A549 (cell line): ENCODE measurements around the gene MINAR1.

ENCODE experiments used
- EP300 ChIP-seq, 2 experiments: fragments of >200 bp; sonication (Bioruptor Twin); formaldehyde crosslinking; IDR thresholded peaks; 2 replicates in 1 of 2; 3 replicates in 1 of 2; pipeline ENCODE4 v1.6.1; 2016 to 2017
- FOSB ChIP-seq: fragments of 250-450 bp; sonication (Bioruptor Pico); IDR thresholded peaks from 2 replicates; pipeline ENCODE4 v1.5.0; 2020; ENCODE audit warnings: mild to moderate bottlenecking, moderate library complexity
- HDAC2 ChIP-seq: fragments of 200-600 bp; sonication (generic); IDR thresholded peaks from 2 replicates; pipeline ENCODE4 v1.6.1; 2016
- JUNB ChIP-seq: fragments of >200 bp; sonication (Bioruptor Twin); formaldehyde crosslinking; IDR thresholded peaks from 2 replicates; pipeline ENCODE4 v1.6.1; 2016
- MAX ChIP-seq: IDR thresholded peaks from 2 replicates; pipeline ENCODE4 v1.6.1; 2012
- MAZ ChIP-seq: fragments of 150-350 bp; IDR thresholded peaks from 2 replicates; pipeline ENCODE4 v1.6.1; 2014; ENCODE audit warnings: antibody characterized with exemption, low read depth, low read length, borderline replicate concordance
- MYC ChIP-seq: IDR thresholded peaks from 2 replicates; pipeline ENCODE4 v1.6.1; 2012; ENCODE audit warnings: mild to moderate bottlenecking, inconsistent platforms, low read length, improper control_type of control experiment, borderline replicate concordance
- NR3C1 ChIP-seq: fragments of >200 bp; sonication (Bioruptor Twin); formaldehyde crosslinking; IDR thresholded peaks from 3 replicates; pipeline ENCODE4 v1.6.1; 2017
- RAD21 ChIP-seq, 2 experiments: fragments of >200 bp in 1 of 2; sonication (Bioruptor Twin) in 1 of 2; formaldehyde crosslinking in 1 of 2; IDR thresholded peaks in 1 of 2; conservative IDR thresholded peaks in 1 of 2; 2 replicates in 1 of 2; 3 replicates in 1 of 2; pipeline ENCODE4 v1.6.1; 2012 to 2018; ENCODE audit warnings: inconsistent platforms in 1 of 2
- RCOR1 ChIP-seq: fragments of 150-350 bp; IDR thresholded peaks from 2 replicates; pipeline ENCODE4 v1.6.1; 2014; ENCODE audit warnings: antibody characterized with exemption, low read length, low read depth
- RFX5 ChIP-seq: fragments of 450-650 bp; IDR thresholded peaks from 2 replicates; pipeline ENCODE4 v1.7.1; 2014; ENCODE audit warnings: antibody characterized with exemption, mild to moderate bottlenecking, moderate library complexity
- SMC3 ChIP-seq: fragments of >200 bp; sonication (Bioruptor Twin); formaldehyde crosslinking; IDR thresholded peaks from 3 replicates; pipeline ENCODE4 v1.6.1; 2018; ENCODE audit warnings: inconsistent platforms
- TF ChIP-seq, protein P1 (sequence below): fragments of >200 bp; sonication (Bioruptor Twin); formaldehyde crosslinking; IDR thresholded peaks from 3 replicates; pipeline ENCODE4 v1.5.1; 2016
- TF ChIP-seq, protein P2 (sequence below): fragments of 200-600 bp; sonication (generic); IDR thresholded peaks from 2 replicates; pipeline ENCODE4 v1.6.1; 2016; ENCODE audit warnings: antibody characterized with exemption, mild to moderate bottlenecking, moderate library complexity

GRCh38 chr15:79463781-79464270, 31.7 kb downstream of the MINAR1 start:
- no peak for TF ChIP-seq MYC
- TF ChIP-seq RFX5: no peak
- TF ChIP-seq, protein P1, sequence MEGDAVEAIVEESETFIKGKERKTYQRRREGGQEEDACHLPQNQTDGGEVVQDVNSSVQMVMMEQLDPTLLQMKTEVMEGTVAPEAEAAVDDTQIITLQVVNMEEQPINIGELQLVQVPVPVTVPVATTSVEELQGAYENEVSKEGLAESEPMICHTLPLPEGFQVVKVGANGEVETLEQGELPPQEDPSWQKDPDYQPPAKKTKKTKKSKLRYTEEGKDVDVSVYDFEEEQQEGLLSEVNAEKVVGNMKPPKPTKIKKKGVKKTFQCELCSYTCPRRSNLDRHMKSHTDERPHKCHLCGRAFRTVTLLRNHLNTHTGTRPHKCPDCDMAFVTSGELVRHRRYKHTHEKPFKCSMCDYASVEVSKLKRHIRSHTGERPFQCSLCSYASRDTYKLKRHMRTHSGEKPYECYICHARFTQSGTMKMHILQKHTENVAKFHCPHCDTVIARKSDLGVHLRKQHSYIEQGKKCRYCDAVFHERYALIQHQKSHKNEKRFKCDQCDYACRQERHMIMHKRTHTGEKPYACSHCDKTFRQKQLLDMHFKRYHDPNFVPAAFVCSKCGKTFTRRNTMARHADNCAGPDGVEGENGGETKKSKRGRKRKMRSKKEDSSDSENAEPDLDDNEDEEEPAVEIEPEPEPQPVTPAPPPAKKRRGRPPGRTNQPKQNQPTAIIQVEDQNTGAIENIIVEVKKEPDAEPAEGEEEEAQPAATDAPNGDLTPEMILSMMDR: no peak
- TF ChIP-seq RCOR1: no peak
- no peak for TF ChIP-seq MAX
- TF ChIP-seq HDAC2: no peak
- no peak for TF ChIP-seq MAZ
- TF ChIP-seq JUNB: no peak
- TF ChIP-seq, protein P2, sequence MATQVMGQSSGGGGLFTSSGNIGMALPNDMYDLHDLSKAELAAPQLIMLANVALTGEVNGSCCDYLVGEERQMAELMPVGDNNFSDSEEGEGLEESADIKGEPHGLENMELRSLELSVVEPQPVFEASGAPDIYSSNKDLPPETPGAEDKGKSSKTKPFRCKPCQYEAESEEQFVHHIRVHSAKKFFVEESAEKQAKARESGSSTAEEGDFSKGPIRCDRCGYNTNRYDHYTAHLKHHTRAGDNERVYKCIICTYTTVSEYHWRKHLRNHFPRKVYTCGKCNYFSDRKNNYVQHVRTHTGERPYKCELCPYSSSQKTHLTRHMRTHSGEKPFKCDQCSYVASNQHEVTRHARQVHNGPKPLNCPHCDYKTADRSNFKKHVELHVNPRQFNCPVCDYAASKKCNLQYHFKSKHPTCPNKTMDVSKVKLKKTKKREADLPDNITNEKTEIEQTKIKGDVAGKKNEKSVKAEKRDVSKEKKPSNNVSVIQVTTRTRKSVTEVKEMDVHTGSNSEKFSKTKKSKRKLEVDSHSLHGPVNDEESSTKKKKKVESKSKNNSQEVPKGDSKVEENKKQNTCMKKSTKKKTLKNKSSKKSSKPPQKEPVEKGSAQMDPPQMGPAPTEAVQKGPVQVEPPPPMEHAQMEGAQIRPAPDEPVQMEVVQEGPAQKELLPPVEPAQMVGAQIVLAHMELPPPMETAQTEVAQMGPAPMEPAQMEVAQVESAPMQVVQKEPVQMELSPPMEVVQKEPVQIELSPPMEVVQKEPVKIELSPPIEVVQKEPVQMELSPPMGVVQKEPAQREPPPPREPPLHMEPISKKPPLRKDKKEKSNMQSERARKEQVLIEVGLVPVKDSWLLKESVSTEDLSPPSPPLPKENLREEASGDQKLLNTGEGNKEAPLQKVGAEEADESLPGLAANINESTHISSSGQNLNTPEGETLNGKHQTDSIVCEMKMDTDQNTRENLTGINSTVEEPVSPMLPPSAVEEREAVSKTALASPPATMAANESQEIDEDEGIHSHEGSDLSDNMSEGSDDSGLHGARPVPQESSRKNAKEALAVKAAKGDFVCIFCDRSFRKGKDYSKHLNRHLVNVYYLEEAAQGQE: no peak
- TF ChIP-seq FOSB (CRISPR knock-in tag): no peak
- TF ChIP-seq SMC3: no peak
- TF ChIP-seq EP300 (IDR thresholded peaks at IDR 0.05): no peak
- TF ChIP-seq RAD21 (conservative IDR thresholded peaks at IDR 0.05 in 1 of 2, IDR thresholded peaks at IDR 0.05 in 1 of 2): no peak
- no peak for TF ChIP-seq NR3C1
